K562 (cell line): ENCODE measurements around the gene ATRNL1. TPM values are rescaled to one million over a fixed set of nuclear protein-coding genes. Genes with fewer than 3 reads are reported as not detected.

Experiments used
- ATAC-seq: fragments of 200-7000 bp; cut with Tn5 transposase; 3 replicates; pipeline ENCODE4 v1.9.1; 2020; ENCODE audit warnings: moderate library complexity
- BruUV-seq: library from RNA; stranded (reverse); fragments of 400-500 nt; replicated peaks from 2 replicates; lab custom pipeline; 2021; lab: Mats Ljungman, UMichigan
- CTCF ChIA-PET: fragments of 300-600 bp; formaldehyde crosslinking; extraction: SDS; loops from one replicate; lab custom pipeline; 2021; ENCODE audit warnings: low intra/inter-chr PET ratio; lab: Yijun Ruan, JAX
- POLR2A ChIA-PET: fragments of 300-600, 350-650 bp; sonication (Branson Sonifier 250); formaldehyde crosslinking; extraction: SDS; loops from one replicate; lab custom pipeline; 2021; ENCODE audit warnings: antibody characterized with exemption, inconsistent platforms; lab: Yijun Ruan, JAX
- DNase-seq, 4 experiments: peaks; one replicate each; pipeline versions ENCODE4 v3.0.0 to v3.0.0-alpha.2; 2011 to 2018; ENCODE audit warnings: low spot score in 3 of 4, mixed read lengths in 3 of 4; ENCODE audit errors: extremely low read depth in 1 of 4
- FAIRE-seq: peaks from 2 replicates; lab custom pipeline; 2011; peaks lifted over from hg19 to GRCh38; lab: Jason Lieb, UNC
- H2AFZ ChIP-seq: 2 replicates; pipeline ENCODE4 v1.6.0; 2011; ENCODE audit warnings: low read depth, low read length, control low read depth, inconsistent platforms
- H3K27ac ChIP-seq: fragments of 200-600 bp; 3 replicates; pipeline ENCODE4 v1.8.0; 2011; ENCODE audit warnings: low read depth, mild to moderate bottlenecking, control low read depth, inconsistent platforms, low read length, moderate library complexity, mixed read lengths; ENCODE audit errors: extremely low read depth
- H3K27me3 ChIP-seq, 2 experiments: fragments of 300-600 bp in 1 of 2; 2 replicates in 1 of 2; 3 replicates in 1 of 2; pipeline versions ENCODE4 v1.6.0 to v1.8.0; 2011; ENCODE audit warnings: inconsistent platforms in 2 of 2, low read length in 2 of 2, mild to moderate bottlenecking in 1 of 2, mixed read lengths in 1 of 2, moderate library complexity in 1 of 2; ENCODE audit not compliant: control insufficient read depth in 2 of 2, insufficient read depth in 2 of 2
- H3K36me3 ChIP-seq: fragments of 300-600 bp; 3 replicates; pipeline ENCODE4 v1.8.0; 2011; ENCODE audit warnings: mild to moderate bottlenecking, low read length, inconsistent platforms; ENCODE audit not compliant: control insufficient read depth, insufficient read depth
- H3K4me1 ChIP-seq, 2 experiments: fragments of 200-600 bp in 1 of 2; replicated peaks in 1 of 2; 2 replicates in 1 of 2; 3 replicates in 1 of 2; pipeline versions ENCODE4 v1.5.1 to v1.8.0; 2011; ENCODE audit warnings: inconsistent platforms in 2 of 2, low read length in 2 of 2, mild to moderate bottlenecking in 1 of 2, mixed read lengths in 1 of 2, moderate library complexity in 1 of 2; ENCODE audit not compliant: control insufficient read depth in 2 of 2, insufficient read depth in 2 of 2
- H3K4me2 ChIP-seq: 2 replicates; pipeline ENCODE4 v1.6.1; 2011; ENCODE audit warnings: low read length, control low read depth, inconsistent platforms, mixed read lengths; ENCODE audit not compliant: insufficient read depth
- H3K4me3 ChIP-seq: fragments of 200-600 bp; sonication (generic), shearing (Covaris generic); 2 replicates; pipeline ENCODE4 v1.5.1; 2016; ENCODE audit warnings: control low read depth, inconsistent platforms
- H3K79me2 ChIP-seq: fragments of 200-600 bp; 3 replicates; pipeline ENCODE4 v1.8.0; 2011; ENCODE audit warnings: low read length, inconsistent platforms; ENCODE audit not compliant: control insufficient read depth, insufficient read depth
- H3K9ac ChIP-seq, 2 experiments: 2 replicates each; pipeline versions ENCODE4 v1.6.0 to v1.6.1; 2011; ENCODE audit warnings: low read depth in 2 of 2, low read length in 2 of 2, control low read depth in 1 of 2, inconsistent platforms in 1 of 2, mild to moderate bottlenecking in 1 of 2, mixed read lengths in 1 of 2; ENCODE audit not compliant: insufficient read depth in 1 of 2
- H3K9me1 ChIP-seq: one replicate; pipeline ENCODE4 v1.6.0; 2011; ENCODE audit warnings: inconsistent platforms, mild to moderate bottlenecking, low read length, moderate library complexity; ENCODE audit not compliant: control insufficient read depth, insufficient read depth
- H3K9me3 ChIP-seq: replicated peaks from 2 replicates; pipeline ENCODE4 v1.5.1; 2011; ENCODE audit warnings: low read depth, low read length, inconsistent platforms; ENCODE audit not compliant: control insufficient read depth, insufficient read depth
- H4K20me1 ChIP-seq: replicated peaks from 2 replicates; pipeline ENCODE4 v1.6.1; 2011; ENCODE audit warnings: low read length, inconsistent platforms, mixed read lengths; ENCODE audit not compliant: control insufficient read depth, insufficient read depth
- CBX2 ChIP-seq: fragments of 200-600 bp; sonication (generic); IDR thresholded peaks from one replicate; pipeline ENCODE4 v1.6.1; 2012; ENCODE audit warnings: mild to moderate bottlenecking, low read length, inconsistent platforms; ENCODE audit not compliant: insufficient read depth, poor library complexity, severe bottlenecking
- ELF2 ChIP-seq: fragments of 250-450 bp; sonication (Bioruptor Pico); IDR thresholded peaks from 2 replicates; pipeline ENCODE4 v1.5.0; 2021; ENCODE audit warnings: mild to moderate bottlenecking
- FOXO4 ChIP-seq: fragments of 450-650 bp; formaldehyde crosslinking; IDR thresholded peaks from 2 replicates; pipeline ENCODE4 v1.4.0; 2020; ENCODE audit warnings: mild to moderate bottlenecking, moderate library complexity
- GATAD2B ChIP-seq: fragments of 450-650 bp; IDR thresholded peaks from 2 replicates; pipeline ENCODE4 v1.6.1; 2017; ENCODE audit warnings: mild to moderate bottlenecking, borderline replicate concordance
- IRF1 ChIP-seq: sonication (generic); formaldehyde crosslinking; IDR thresholded peaks from 2 replicates; pipeline ENCODE4 v1.8.0; 2022; ENCODE audit warnings: missing genetic modification reagents, mild to moderate bottlenecking, borderline replicate concordance
- MCM5 ChIP-seq: fragments of 450-650 bp; IDR thresholded peaks from 2 replicates; pipeline ENCODE4 v1.6.1; 2016; ENCODE audit warnings: low read depth
- WHSC1 ChIP-seq: IDR thresholded peaks from one replicate; pipeline ENCODE4 v1.6.1; 2012; ENCODE audit warnings: low read length, control low read depth, inconsistent platforms
- ZNF197 ChIP-seq: fragments of 200-800 bp; sonication (Bioruptor generic); IDR thresholded peaks from 2 replicates; pipeline ENCODE4 v1.6.1; 2016; ENCODE audit warnings: low read depth, missing genetic modification characterization, missing compliant biosample characterization
- ZNF589 ChIP-seq: fragments of 200-800 bp; sonication (Bioruptor generic); IDR thresholded peaks from 2 replicates; pipeline ENCODE4 v1.6.1; 2016; ENCODE audit warnings: low read depth, missing genetic modification characterization, missing compliant biosample characterization
- ZNF695 ChIP-seq: fragments of 450-650 bp; formaldehyde crosslinking; IDR thresholded peaks from 2 replicates; pipeline ENCODE4 v1.4.0; 2020; ENCODE audit warnings: mild to moderate bottlenecking, moderate library complexity
- WGBS: fragments of 100-300 bp; shearing (Covaris generic); methylation state at CpG from one replicate; pipeline ENCODE4 v1.1.6; 2016; ENCODE audit warnings: low coverage, mixed read lengths; ENCODE audit not compliant: insufficient coverage; ENCODE audit errors: missing lambda C conversion rate; 5-methylcytosine and 5-hydroxymethylcytosine counted together
- in situ Hi-C: fragments of 300-500 bp; cut with MboI; formaldehyde crosslinking; loops from 4 replicates; pipeline ENCODE4 v1.15.0; 2018; ENCODE audit warnings: inconsistent platforms, mixed read lengths
- intact Hi-C: fragments of 100-400 bp; cut with micrococcal nuclease; formaldehyde crosslinking; loops from 2 replicates; pipeline ENCODE4 v1.14.2; 2022
- polyA plus RNA-seq, 8 experiments: library from polyadenylated mRNA; depleted of rRNA in 4 of 8; stranded (reverse) in 5 of 8; unstranded in 3 of 8; fragments of >200 nt; fragmentation: Nextera tagmentation in 2 of 8; fragmentation: Illumina TruSeq in 1 of 8; extraction: Ambion mirVana in 2 of 8; extraction: Trizol in 1 of 8; gene quantifications; 2 replicates each; pipeline versions ENCODE4 v1.2.1 to v1.2.3, GENCODE V29; 2011 to 2014; ENCODE audit warnings: inconsistent platforms in 1 of 8, missing spikeins in 1 of 8
- total RNA-seq, 7 experiments: library from RNA; depleted of rRNA in 6 of 7; stranded (reverse); fragments of >200 nt in 6 of 7; fragmentation: Illumina TruSeq in 2 of 7; extraction: Trizol in 2 of 7; gene quantifications; 2 replicates each; pipeline versions ENCODE4 v1.2.1 to v1.2.3, GENCODE V29; 2011 to 2021; ENCODE audit warnings: low replicate concordance in 1 of 7

ATRNL1 gene
- total and polyA plus RNA-seq, 9 of the 15 experiments (the other 6 are each of a cell fraction or from before 2014, with no cell fraction given) = 0.18 TPM; not detected in 8

GRCh38 chr10:115957786-115958442 is 864.7 kb downstream of the ATRNL1 start:
- no peak overlapping the region for H3K4me2 ChIP-seq
- H3K9me1 ChIP-seq = no peaks in the 10 kb centered on the region
- H3K79me2 ChIP-seq = no peaks in the 10 kb centered on the region
- no peak overlapping the region for H3K9ac ChIP-seq
- H2AFZ ChIP-seq = no peak overlapping the region
- H3K27me3 ChIP-seq = no peaks in the 10 kb centered on the region
- no peaks in the 10 kb centered on the region for H4K20me1 ChIP-seq
- no peaks in the 10 kb centered on the region for H3K9me3 ChIP-seq
- POLR2A ChIA-PET = no interaction called here
- no peaks in the 10 kb centered on the region for H3K4me1 ChIP-seq
- intact Hi-C loops (no loop called here), in situ Hi-C loops (no loop called here)
- no peak for FAIRE-seq
- H3K27ac ChIP-seq = no peak overlapping the region
- no TSS peak for BruUV-seq
- H3K36me3 ChIP-seq = no peaks in the 10 kb centered on the region
- H3K4me3 ChIP-seq = no peak overlapping the region
- TF ChIP-seq CBX2 = no peak
- no peak for TF ChIP-seq WHSC1
- no peak for TF ChIP-seq ZNF589 (CRISPR knock-in tag)
- TF ChIP-seq IRF1 (CRISPR knock-in tag) = no peak
- no peak for TF ChIP-seq ZNF695
- no peak for TF ChIP-seq ZNF197 (CRISPR knock-in tag)
- TF ChIP-seq GATAD2B = no peak
- no peak for TF ChIP-seq MCM5
- TF ChIP-seq FOXO4 (CRISPR knock-in tag) = no peak
- no peak for TF ChIP-seq ELF2 (CRISPR knock-in tag)
- no peak for ATAC-seq
- 0% methylated on average over 5 of the region's 5 CpGs for WGBS
- no peak for DNase-seq
- CTCF ChIA-PET = no interaction called here
